Panc1 (cell line): ENCODE data around the gene SEC22B. TPM values are rescaled to one million over a fixed set of nuclear protein-coding genes. Genes with fewer than 3 reads are reported as not detected.
A peak's percentile ranks its signal among the peaks of the same experiment; 100 is the strongest.
"Not testable (repeated sequence)": the region's sequence is repeated elsewhere in the genome, so short reads cannot be mapped to it uniquely, and the experiment has no call there.

Experiments
- ATAC-seq: fragments of 200-7000 bp; cut with Tn5 transposase; 2 replicates; pipeline ENCODE4 v1.9.1; 2020; ENCODE audit warnings: mild to moderate bottlenecking, moderate library complexity
- BruUV-seq: library from RNA; stranded (reverse); fragments of 400-500 nt; replicated peaks from 2 replicates; lab custom pipeline; 2021; lab: Mats Ljungman, UMichigan
- CTCF ChIA-PET: fragments of 300-600 bp; sonication (Branson Sonifier 250); formaldehyde crosslinking; loops from one replicate; lab custom pipeline; 2022; ENCODE audit warnings: antibody characterized with exemption; lab: Charles Lee
- POLR2A ChIA-PET: fragments of 300-600 bp; sonication (Branson Sonifier 250); formaldehyde crosslinking; loops from one replicate; lab custom pipeline; 2022; ENCODE audit warnings: antibody characterized with exemption; lab: Charles Lee
- DNase-seq: peaks from one replicate; pipeline ENCODE4 v3.0.0-alpha.2; 2010; ENCODE audit warnings: low read depth, low spot score
- H3K27ac ChIP-seq: 2 replicates; pipeline ENCODE4 v1.5.1; 2011; ENCODE audit warnings: mild to moderate bottlenecking, low read length, inconsistent platforms
- H3K27me3 ChIP-seq: fragments of 200-500 bp; sonication (Bioruptor generic); 2 replicates; pipeline ENCODE4 v1.6.0; 2014; ENCODE audit warnings: low read length, inconsistent platforms; ENCODE audit not compliant: control insufficient read depth, insufficient read depth
- H3K36me3 ChIP-seq: fragments of 200-500 bp; sonication (Bioruptor generic); 2 replicates; pipeline ENCODE4 v1.5.1; 2014; ENCODE audit warnings: inconsistent platforms, mild to moderate bottlenecking, low read length, moderate library complexity; ENCODE audit not compliant: control insufficient read depth, insufficient read depth
- H3K4me1 ChIP-seq: 2 replicates; pipeline ENCODE4 v1.5.1; 2011; ENCODE audit warnings: inconsistent platforms, mild to moderate bottlenecking, low read length, moderate library complexity; ENCODE audit not compliant: control insufficient read depth, insufficient read depth
- H3K4me3 ChIP-seq, 2 experiments: 2 replicates each; pipeline ENCODE4 v1.5.1; 2011 to 2012; ENCODE audit warnings: low read depth in 2 of 2, low read length in 2 of 2, mild to moderate bottlenecking in 2 of 2, inconsistent platforms in 1 of 2, moderate library complexity in 1 of 2
- H3K9me3 ChIP-seq: fragments of 200-500 bp; sonication (Bioruptor generic); 2 replicates; pipeline ENCODE4 v1.5.1; 2014; ENCODE audit warnings: low read depth, mild to moderate bottlenecking, inconsistent platforms, low read length, moderate library complexity; ENCODE audit not compliant: control insufficient read depth, insufficient read depth
- CTCF ChIP-seq: fragments of 450-650 bp; IDR thresholded peaks from 2 replicates; pipeline ENCODE4 v1.5.1; 2017; ENCODE audit warnings: mild to moderate bottlenecking
- POLR2AphosphoS5 ChIP-seq: IDR thresholded peaks from 2 replicates; pipeline ENCODE4 v1.6.1; 2012; ENCODE audit warnings: mild to moderate bottlenecking, low read depth, low read length, moderate library complexity
- REST ChIP-seq, 2 experiments: IDR thresholded peaks; 2 replicates each; pipeline ENCODE4 v1.6.1; 2011 to 2012; ENCODE audit warnings: low read depth in 2 of 2, control low read depth in 1 of 2, low read length in 1 of 2, mild to moderate bottlenecking in 1 of 2, moderate library complexity in 1 of 2; ENCODE audit not compliant: insufficient read depth in 1 of 2
- SIN3A ChIP-seq: IDR thresholded peaks from 2 replicates; pipeline ENCODE4 v1.6.1; 2012; ENCODE audit warnings: low read depth, mild to moderate bottlenecking, low read length, moderate library complexity, borderline replicate concordance; ENCODE audit not compliant: insufficient read depth
- TCF7L2 ChIP-seq: IDR thresholded peaks from 2 replicates; pipeline ENCODE4 v1.6.1; 2011; ENCODE audit warnings: mild to moderate bottlenecking, low read depth, low read length, inconsistent platforms
- in situ Hi-C: cut with HindIII; loops from 2 replicates; pipeline ENCODE4 v1.10.0; 2016; ENCODE audit warnings: low sequenced_read_pairs, low pct_unique_long_range_greater_than_20kb
- intact Hi-C: fragments of 100-400 bp; cut with micrococcal nuclease; formaldehyde crosslinking; loops from one replicate; pipeline ENCODE4 v1.10.0; 2022; ENCODE audit not compliant: unreplicated experiment
- total RNA-seq: library from RNA; stranded (reverse); gene quantifications from one replicate; pipeline ENCODE4 v1.2.1, GENCODE V29; 2021; ENCODE audit not compliant: unreplicated experiment

SEC22B gene
- total RNA-seq, 1 experiment from 2014 or later: 23.7 TPM

GRCh38 chr1:120133228-120133927, 42.9 kb downstream of the SEC22B start:
- ATAC-seq: peak; percentile 41; the same call in 1 of the 2 replicates
- BruUV-seq: no TSS peak
- POLR2A ChIA-PET: no interaction called here

GRCh38 chr1:120132406-120132763, 43.9 kb downstream of the SEC22B start:
- DNase-seq, H3K27ac ChIP-seq, BruUV-seq, H3K4me1 ChIP-seq, H3K27me3 ChIP-seq, H3K4me3 ChIP-seq, ATAC-seq, in situ Hi-C loops, POLR2A ChIA-PET, intact Hi-C loops, H3K9me3 ChIP-seq, CTCF ChIA-PET, H3K36me3 ChIP-seq: not testable (repeated sequence)

More at GRCh38 chr1:120133228-120133927, 42.9 kb downstream of the SEC22B start:
- Histone ChIP-seq H3K9me3 (no peaks in the 10 kb centered on the region), H3K4me1 (no peaks in the 10 kb centered on the region), H3K27ac (no peak overlapping the region), H3K36me3 (no peaks in the 10 kb centered on the region), H3K4me3 (no peak overlapping the region), H3K27me3 (no peaks in the 10 kb centered on the region)
- no peak for DNase-seq
- intact Hi-C loops (no loop called here), in situ Hi-C loops (no loop called here)
- CTCF ChIA-PET: no interaction called here
- TF ChIP-seq POLR2AphosphoS5 (no peak), CTCF (no peak), REST (IDR thresholded peaks at IDR 0.05; ENCODE audit: insufficient read depth in 1 of 2, low read depth in 2 of 2, low read length in 1 of 2) (no peak), SIN3A (no peak), TCF7L2 (no peak)

- H3K4me1 ChIP-seq, POLR2A ChIA-PET, CTCF ChIA-PET, H3K36me3 ChIP-seq, in situ Hi-C loops, DNase-seq, H3K9me3 ChIP-seq, intact Hi-C loops, H3K27ac ChIP-seq, H3K4me3 ChIP-seq, H3K27me3 ChIP-seq, BruUV-seq: not testable (repeated sequence)
- peak; percentile 78 for ATAC-seq
These were observed 44.5 kb downstream of the SEC22B start for GRCh38 chr1:120131611-120132405.

- ATAC-seq, in situ Hi-C loops: not testable (repeated sequence)
These were observed 48.4 kb downstream of the SEC22B start for GRCh38 chr1:120127921-120128320.

GRCh38 chr1:120126216-120126615, 50.1 kb downstream of the SEC22B start:
- H3K4me1 ChIP-seq, H3K9me3 ChIP-seq, H3K36me3 ChIP-seq, POLR2A ChIA-PET, DNase-seq, H3K27me3 ChIP-seq, BruUV-seq, CTCF ChIA-PET, H3K4me3 ChIP-seq, in situ Hi-C loops, ATAC-seq, intact Hi-C loops, H3K27ac ChIP-seq: not testable (repeated sequence)

More at GRCh38 chr1:120127921-120128320, 48.4 kb downstream of the SEC22B start:
- CTCF ChIA-PET, H3K36me3 ChIP-seq, H3K9me3 ChIP-seq, POLR2A ChIA-PET, H3K27me3 ChIP-seq, intact Hi-C loops, DNase-seq, H3K4me3 ChIP-seq, H3K27ac ChIP-seq, H3K4me1 ChIP-seq, BruUV-seq: not testable (repeated sequence)
